SK-N-SH (cell line): ENCODE measurements around the gene BAG1. TPM values are rescaled to one million over a fixed set of nuclear protein-coding genes. Genes with fewer than 3 reads are reported as not detected.

Experiments used
- CTCF ChIA-PET: fragments of 300-600, 350-600 bp; formaldehyde crosslinking; extraction: SDS; loops from one replicate; lab custom pipeline; 2021; lab: Yijun Ruan, JAX
- POLR2A ChIA-PET: fragments of 350-600 bp; sonication (Branson Sonifier 250); formaldehyde crosslinking; extraction: SDS; loops from one replicate; lab custom pipeline; 2020; ENCODE audit warnings: antibody characterized with exemption, inconsistent platforms; lab: Yijun Ruan, JAX
- DNase-seq: peaks from one replicate; pipeline ENCODE4 v3.0.0; 2012
- H2AFZ ChIP-seq: fragments of 200-600 bp; sonication (generic); 2 replicates; pipeline ENCODE4 v1.8.1; 2016; ENCODE audit warnings: antibody characterized with exemption, mild to moderate bottlenecking, low read depth
- H3F3A ChIP-seq: fragments of 200-600 bp; sonication (generic); replicated peaks from 2 replicates; pipeline ENCODE3; 2016; ENCODE audit warnings: antibody characterized with exemption, mild to moderate bottlenecking; ENCODE audit not compliant: insufficient read depth
- H3K27ac ChIP-seq, 2 experiments: fragments of 200-500 bp in 1 of 2; fragments of 200-600 bp in 1 of 2; sonication (Bioruptor generic) in 1 of 2; sonication (generic), shearing (Covaris generic) in 1 of 2; 2 replicates each; pipeline versions ENCODE4 v1.5.1 to v1.6.1; 2014 to 2016; ENCODE audit warnings: low read depth in 2 of 2, inconsistent platforms in 1 of 2, low read length in 1 of 2, mild to moderate bottlenecking in 1 of 2, mixed read lengths in 1 of 2
- H3K27me3 ChIP-seq: fragments of 200-600 bp; sonication (generic), shearing (Covaris generic); 2 replicates; pipeline ENCODE4 v1.6.1; 2016; ENCODE audit warnings: mixed run types; ENCODE audit not compliant: insufficient read depth
- H3K36me3 ChIP-seq, 2 experiments: fragments of 200-500 bp in 1 of 2; fragments of 200-600 bp in 1 of 2; sonication (Bioruptor generic) in 1 of 2; sonication (generic) in 1 of 2; replicated peaks in 1 of 2; 2 replicates each; pipeline versions ENCODE3 to v1.5.1; 2014 to 2016; ENCODE audit warnings: low read length in 1 of 2, mild to moderate bottlenecking in 1 of 2; ENCODE audit not compliant: insufficient read depth in 2 of 2, control insufficient read depth in 1 of 2
- H3K4me1 ChIP-seq, 2 experiments: fragments of 200-500 bp in 1 of 2; fragments of 200-600 bp in 1 of 2; sonication (Bioruptor generic) in 1 of 2; sonication (generic), shearing (Covaris generic) in 1 of 2; 2 replicates each; pipeline versions ENCODE4 v1.5.1 to v1.6.1; 2014 to 2016; ENCODE audit warnings: low read depth in 1 of 2, low read length in 1 of 2, mixed run types in 1 of 2; ENCODE audit not compliant: insufficient read depth in 2 of 2, control insufficient read depth in 1 of 2
- H3K4me2 ChIP-seq: fragments of 200-600 bp; sonication (generic), shearing (Covaris generic); 2 replicates; pipeline ENCODE4 v1.6.1; 2017; ENCODE audit warnings: mixed run types
- H3K4me3 ChIP-seq, 2 experiments: fragments of 200-500 bp in 1 of 2; fragments of 200-600 bp in 1 of 2; sonication (Bioruptor generic) in 1 of 2; sonication (generic), shearing (Covaris generic) in 1 of 2; 2 replicates each; pipeline versions ENCODE4 v1.5.1 to v1.8.1; 2014 to 2016; ENCODE audit warnings: low read depth in 2 of 2, inconsistent platforms in 1 of 2, low read length in 1 of 2, mild to moderate bottlenecking in 1 of 2, mixed read lengths in 1 of 2, moderate library complexity in 1 of 2
- H3K79me2 ChIP-seq: fragments of 200-600 bp; sonication (generic); 2 replicates; pipeline ENCODE4 v1.8.1; 2017; ENCODE audit warnings: mild to moderate bottlenecking; ENCODE audit not compliant: insufficient read depth
- H3K9ac ChIP-seq: fragments of 200-600 bp; sonication (generic); 2 replicates; pipeline ENCODE4 v1.6.1; 2017; ENCODE audit warnings: mixed run types
- H3K9me2 ChIP-seq: fragments of 200-600 bp; sonication (generic); 2 replicates; pipeline ENCODE4 v1.6.1; 2017; ENCODE audit warnings: mixed run types
- H3K9me3 ChIP-seq: fragments of 200-600 bp; sonication (generic); 2 replicates; pipeline ENCODE4 v1.6.1; 2017; ENCODE audit warnings: mixed run types, mild to moderate bottlenecking, moderate library complexity
- H4K20me1 ChIP-seq: fragments of 200-600 bp; sonication (generic); 2 replicates; pipeline ENCODE4 v1.6.1; 2017; ENCODE audit warnings: mild to moderate bottlenecking, mixed run types; ENCODE audit not compliant: insufficient read depth
- CHD2 ChIP-seq: fragments of 150-350 bp; IDR thresholded peaks from 2 replicates; pipeline ENCODE4 v1.6.1; 2018; ENCODE audit warnings: low read length; ENCODE audit not compliant: partially characterized antibody
- ELF1 ChIP-seq: IDR thresholded peaks from 2 replicates; pipeline ENCODE4 v1.4.0; 2012
- EP300 ChIP-seq, 2 experiments: IDR thresholded peaks; 2 replicates each; pipeline versions ENCODE4 v1.4.0 to v1.6.1; 2012; ENCODE audit warnings: borderline replicate concordance in 1 of 2, low read depth in 1 of 2, low read length in 1 of 2
- FOSL2 ChIP-seq: IDR thresholded peaks from 2 replicates; pipeline ENCODE4 v1.4.0; 2012; ENCODE audit warnings: low read depth, mild to moderate bottlenecking, moderate library complexity, borderline replicate concordance
- GABPA ChIP-seq: IDR thresholded peaks from 2 replicates; pipeline ENCODE4 v1.4.0; 2012; ENCODE audit warnings: low read depth, mild to moderate bottlenecking
- IRF3 ChIP-seq: fragments of 150-350 bp; IDR thresholded peaks from 2 replicates; pipeline ENCODE4 v1.6.1; 2016; ENCODE audit warnings: mild to moderate bottlenecking, low read depth, low read length
- JUND ChIP-seq: IDR thresholded peaks from 2 replicates; pipeline ENCODE4 v1.4.0; 2012
- MEF2A ChIP-seq: IDR thresholded peaks from 2 replicates; pipeline ENCODE4 v1.4.0; 2012; ENCODE audit warnings: low read depth, borderline replicate concordance
- MXI1 ChIP-seq: IDR thresholded peaks from 2 replicates; pipeline ENCODE4 v1.6.1; 2012; ENCODE audit warnings: mild to moderate bottlenecking, low read depth, low read length, improper control_type of control experiment
- NFIC ChIP-seq: IDR thresholded peaks from 2 replicates; pipeline ENCODE4 v1.4.0; 2012; ENCODE audit warnings: borderline replicate concordance
- NRF1 ChIP-seq: IDR thresholded peaks from 2 replicates; pipeline ENCODE4 v1.6.1; 2012; ENCODE audit warnings: low read depth, mild to moderate bottlenecking, low read length
- POLR2AphosphoS5 ChIP-seq: IDR thresholded peaks from 2 replicates; pipeline ENCODE4 v1.6.1; 2012; ENCODE audit warnings: low read depth, low read length
- RAD21 ChIP-seq: IDR thresholded peaks from 2 replicates; pipeline ENCODE4 v1.6.1; 2012; ENCODE audit warnings: mild to moderate bottlenecking, low read length
- RCOR1 ChIP-seq: fragments of 150-350 bp; IDR thresholded peaks from 2 replicates; pipeline ENCODE4 v1.6.1; 2017; ENCODE audit warnings: antibody characterized with exemption, low read length
- RFX5 ChIP-seq: IDR thresholded peaks from 2 replicates; pipeline ENCODE4 v1.6.1; 2012; ENCODE audit warnings: mild to moderate bottlenecking, improper control_type of control experiment, low read length
- RXRA ChIP-seq: IDR thresholded peaks from 2 replicates; pipeline ENCODE4 v1.4.0; 2012; ENCODE audit warnings: low read depth, mild to moderate bottlenecking, borderline replicate concordance
- SIN3A ChIP-seq: IDR thresholded peaks from 2 replicates; pipeline ENCODE4 v1.6.1; 2012; ENCODE audit warnings: low read depth, mild to moderate bottlenecking, low read length, moderate library complexity, borderline replicate concordance
- SMC3 ChIP-seq: IDR thresholded peaks from 2 replicates; pipeline ENCODE4 v1.6.1; 2012; ENCODE audit warnings: low read depth, low read length, improper control_type of control experiment
- TAF1 ChIP-seq: IDR thresholded peaks from 2 replicates; pipeline ENCODE4 v1.6.1; 2012; ENCODE audit warnings: low read depth, mild to moderate bottlenecking, low read length, moderate library complexity, borderline replicate concordance
- TCF12 ChIP-seq: IDR thresholded peaks from 2 replicates; pipeline ENCODE4 v1.4.0; 2012
- TEAD4 ChIP-seq: IDR thresholded peaks from 2 replicates; pipeline ENCODE4 v1.4.0; 2012; ENCODE audit warnings: mild to moderate bottlenecking, borderline replicate concordance; ENCODE audit not compliant: insufficient read depth
- ZBTB33 ChIP-seq: IDR thresholded peaks from 2 replicates; pipeline ENCODE4 v1.4.0; 2012; ENCODE audit warnings: low read depth, borderline replicate concordance
- WGBS: methylation state at CpG from one replicate; pipeline ENCODE4 v1.1.6; 2017; ENCODE audit warnings: low lambda C conversion rate; 5-methylcytosine and 5-hydroxymethylcytosine counted together
- polyA plus RNA-seq, 3 experiments: library from polyadenylated mRNA; depleted of rRNA; stranded (reverse); fragments of >200 nt; gene quantifications; 2 replicates each; pipeline ENCODE4 v1.2.3, GENCODE V29; 2012
- TF ChIP-seq, protein P1 (sequence below): IDR thresholded peaks from 2 replicates; pipeline ENCODE4 v1.4.0; 2012; ENCODE audit warnings: low read depth
- TF ChIP-seq, protein P2 (sequence below): IDR thresholded peaks from 2 replicates; pipeline ENCODE4 v1.4.0; 2012; ENCODE audit warnings: low read depth, borderline replicate concordance
- TF ChIP-seq, protein P3 (sequence below): IDR thresholded peaks from 2 replicates; pipeline ENCODE4; 2012

BAG1 gene
- polyA plus RNA-seq, 1 of the 3 experiments (the other 2 are of a cell fraction) = 49.9 TPM

DNA sequence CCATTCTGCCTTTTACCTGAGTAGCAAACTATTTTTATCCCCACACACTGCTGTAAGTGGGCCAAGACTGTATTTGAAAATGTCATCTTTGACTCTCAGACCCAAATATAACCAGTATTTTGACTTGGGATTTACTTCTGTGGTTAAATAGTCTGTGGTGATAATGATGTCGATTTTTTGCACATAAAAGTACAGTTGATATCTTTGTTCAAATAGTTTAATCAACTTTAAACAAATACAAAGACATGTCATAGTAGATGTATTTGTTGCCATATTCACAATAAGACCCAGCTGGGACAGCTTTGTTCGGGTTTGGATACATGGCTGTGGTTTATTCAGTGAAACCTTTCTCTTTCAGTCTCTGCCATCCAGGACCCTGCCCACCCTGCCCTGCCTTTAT, 46.2 kb upstream of the BAG1 start:
- Histone ChIP-seq H4K20me1 (no peaks in the 10 kb centered on the region), H3K4me3 (no peak overlapping the region), H3K79me2 (peaks cover 7% of the 10 kb centered on the region; the same call in 1 of the 2 replicates), H3K27me3 (no peaks in the 10 kb centered on the region), H3K36me3 (peaks cover 75 to 88% of the 10 kb centered on the region in 2 experiments), H3K9ac (no peak overlapping the region), H3K27ac (no peak overlapping the region), H3K4me2 (no peak overlapping the region), H3K9me2 (no peaks in the 10 kb centered on the region), H3F3A (no peaks in the 10 kb centered on the region), H3K4me1 (no peaks in the 10 kb centered on the region), H3K9me3 (no peaks in the 10 kb centered on the region), H2AFZ (no peak overlapping the region)
- ChIA-PET CTCF (interaction anchor here (0.6 kb wide), 1 partner anchor 34 kb away, joined by 3 read pairs; no protein-coding TSS in a partner anchor), POLR2A (no interaction called here)
- DNase-seq = no peak
- TF ChIP-seq TEAD4 (no peak), FOSL2 (no peak), MEF2A (no peak), CHD2 (no peak), JUND (no peak), POLR2AphosphoS5 (no peak), EP300 (IDR thresholded peaks at IDR 0.05; ENCODE audit: borderline replicate concordance in 1 of 2, low read depth in 1 of 2, low read length in 1 of 2) (no peak), NFIC (no peak), RCOR1 (no peak), ELF1 (no peak), RAD21 (no peak), MXI1 (no peak), RXRA (no peak), RFX5 (no peak), TAF1 (no peak)
- TF ChIP-seq, protein P1, sequence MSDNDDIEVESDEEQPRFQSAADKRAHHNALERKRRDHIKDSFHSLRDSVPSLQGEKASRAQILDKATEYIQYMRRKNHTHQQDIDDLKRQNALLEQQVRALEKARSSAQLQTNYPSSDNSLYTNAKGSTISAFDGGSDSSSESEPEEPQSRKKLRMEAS = no peak
- TF ChIP-seq, protein P2, sequence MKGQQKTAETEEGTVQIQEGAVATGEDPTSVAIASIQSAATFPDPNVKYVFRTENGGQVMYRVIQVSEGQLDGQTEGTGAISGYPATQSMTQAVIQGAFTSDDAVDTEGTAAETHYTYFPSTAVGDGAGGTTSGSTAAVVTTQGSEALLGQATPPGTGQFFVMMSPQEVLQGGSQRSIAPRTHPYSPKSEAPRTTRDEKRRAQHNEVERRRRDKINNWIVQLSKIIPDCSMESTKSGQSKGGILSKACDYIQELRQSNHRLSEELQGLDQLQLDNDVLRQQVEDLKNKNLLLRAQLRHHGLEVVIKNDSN = no peak
- WGBS = 88% methylated on average over 2 of the region's 2 CpGs

DNA sequence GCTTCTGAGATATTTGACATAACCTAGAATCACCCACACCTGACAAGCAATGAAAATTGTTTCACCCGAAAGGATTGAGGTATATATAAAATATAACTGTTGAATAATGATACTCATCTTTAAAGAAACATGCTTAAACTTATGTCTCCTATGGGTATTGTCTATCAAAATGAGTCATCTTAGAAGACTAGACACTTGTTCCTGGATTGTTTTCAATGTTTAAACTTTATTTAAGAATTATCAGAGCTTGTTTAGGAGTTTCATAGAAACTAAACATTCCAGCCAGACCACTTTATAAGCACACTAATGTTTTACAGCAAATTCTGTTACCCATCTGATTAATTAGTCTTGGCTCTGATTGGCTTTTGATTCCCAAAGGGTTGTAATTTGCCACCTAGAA, 45.4 kb upstream of the BAG1 start:
- H3F3A ChIP-seq = no peaks in the 10 kb centered on the region
- H4K20me1 ChIP-seq = no peaks in the 10 kb centered on the region
- H2AFZ ChIP-seq = no peak overlapping the region
- ChIA-PET POLR2A (no interaction called here), CTCF (no interaction called here)
- no peak overlapping the region for H3K9ac ChIP-seq
- 78% methylated on average over 1 of the region's 1 CpG for WGBS
- no peak for TF ChIP-seq RXRA
- TF ChIP-seq ZBTB33 = no peak
- TF ChIP-seq GABPA = no peak
- TF ChIP-seq SIN3A = no peak
- no peak for TF ChIP-seq IRF3
- TF ChIP-seq RCOR1 = no peak
- no peak for TF ChIP-seq TCF12
- TF ChIP-seq NRF1 = no peak
- no peak for TF ChIP-seq SMC3
- no peak for TF ChIP-seq MEF2A
- TF ChIP-seq POLR2AphosphoS5 = no peak
- TF ChIP-seq MXI1 = no peak
- no peak for TF ChIP-seq RAD21
- TF ChIP-seq, protein P3, sequence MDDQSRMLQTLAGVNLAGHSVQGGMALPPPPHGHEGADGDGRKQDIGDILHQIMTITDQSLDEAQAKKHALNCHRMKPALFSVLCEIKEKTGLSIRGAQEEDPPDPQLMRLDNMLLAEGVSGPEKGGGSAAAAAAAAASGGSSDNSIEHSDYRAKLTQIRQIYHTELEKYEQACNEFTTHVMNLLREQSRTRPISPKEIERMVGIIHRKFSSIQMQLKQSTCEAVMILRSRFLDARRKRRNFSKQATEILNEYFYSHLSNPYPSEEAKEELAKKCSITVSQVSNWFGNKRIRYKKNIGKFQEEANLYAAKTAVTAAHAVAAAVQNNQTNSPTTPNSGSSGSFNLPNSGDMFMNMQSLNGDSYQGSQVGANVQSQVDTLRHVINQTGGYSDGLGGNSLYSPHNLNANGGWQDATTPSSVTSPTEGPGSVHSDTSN = no peak
- no peak for TF ChIP-seq EP300 (IDR thresholded peaks at IDR 0.05; ENCODE audit: borderline replicate concordance in 1 of 2, low read depth in 1 of 2, low read length in 1 of 2)
- TF ChIP-seq NFIC = no peak
- TF ChIP-seq, all 33 proteins: peak for 0
- peaks cover 78 to 92% of the 10 kb centered on the region in 2 experiments for H3K36me3 ChIP-seq
- H3K4me3 ChIP-seq = no peak overlapping the region
- no peak overlapping the region for H3K27ac ChIP-seq
- no peak for DNase-seq
- H3K9me2 ChIP-seq = no peaks in the 10 kb centered on the region
- no peaks in the 10 kb centered on the region for H3K9me3 ChIP-seq
- H3K79me2 ChIP-seq = peaks cover 10% of the 10 kb centered on the region
- no peak overlapping the region for H3K4me2 ChIP-seq
- no peaks in the 10 kb centered on the region for H3K27me3 ChIP-seq
- H3K4me1 ChIP-seq = no peaks in the 10 kb centered on the region
